ENCODE data around the gene TRIM65. TPM values are rescaled to one million over a fixed set of nuclear protein-coding genes. Genes with fewer than 3 reads are reported as not detected.

The TRIM65 gene
- total and polyA plus RNA-seq, 2 of the 13 experiments (the other 11 are each of a cell fraction or from before 2014, with no cell fraction given) = 10.3 to 22.4 TPM

DNA sequence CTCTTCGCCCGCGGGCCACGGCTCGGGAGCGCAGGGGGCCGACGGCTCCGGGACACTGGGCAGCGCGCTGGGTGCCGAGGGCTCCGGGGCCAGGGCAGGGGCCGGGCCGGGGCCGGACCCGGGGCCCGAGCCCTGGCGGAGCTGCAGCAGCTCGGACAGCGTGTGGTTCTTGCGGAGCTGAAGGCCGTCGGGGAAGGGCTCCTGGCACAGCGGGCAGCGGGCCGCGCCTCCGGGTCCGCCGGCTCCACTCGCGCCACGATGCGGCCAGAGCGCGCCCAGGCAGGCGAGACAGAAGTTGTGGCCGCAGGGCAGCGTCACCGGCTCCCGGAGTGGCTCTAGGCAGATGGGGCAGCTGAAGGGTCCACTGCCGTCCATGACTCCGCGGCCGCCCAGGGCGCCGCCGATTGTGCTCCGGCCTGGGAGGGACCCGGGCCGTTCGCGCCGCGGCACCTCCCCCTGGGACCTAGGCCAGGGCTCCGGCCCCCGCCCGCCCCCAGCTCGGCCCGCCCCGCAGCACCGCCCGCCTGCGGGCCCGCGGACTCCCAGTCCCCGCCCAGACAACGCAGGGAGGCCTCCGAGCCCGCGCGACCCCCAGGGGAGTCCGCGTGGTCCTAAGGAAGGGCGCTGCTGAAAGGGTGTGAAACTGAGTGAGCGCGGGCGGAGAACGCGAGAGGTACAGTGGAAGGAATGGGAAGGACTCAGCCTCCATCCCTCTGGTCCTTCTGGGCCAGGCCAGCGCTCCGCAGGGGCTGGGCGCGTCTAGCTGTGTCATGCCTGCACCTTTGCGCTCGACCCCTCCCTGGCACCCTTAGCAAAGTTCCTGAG lies 18.4 kb downstream of the TRIM65 start, which contains the start of gene TRIM47 (continued):
- TF ChIP-seq, protein P1, sequence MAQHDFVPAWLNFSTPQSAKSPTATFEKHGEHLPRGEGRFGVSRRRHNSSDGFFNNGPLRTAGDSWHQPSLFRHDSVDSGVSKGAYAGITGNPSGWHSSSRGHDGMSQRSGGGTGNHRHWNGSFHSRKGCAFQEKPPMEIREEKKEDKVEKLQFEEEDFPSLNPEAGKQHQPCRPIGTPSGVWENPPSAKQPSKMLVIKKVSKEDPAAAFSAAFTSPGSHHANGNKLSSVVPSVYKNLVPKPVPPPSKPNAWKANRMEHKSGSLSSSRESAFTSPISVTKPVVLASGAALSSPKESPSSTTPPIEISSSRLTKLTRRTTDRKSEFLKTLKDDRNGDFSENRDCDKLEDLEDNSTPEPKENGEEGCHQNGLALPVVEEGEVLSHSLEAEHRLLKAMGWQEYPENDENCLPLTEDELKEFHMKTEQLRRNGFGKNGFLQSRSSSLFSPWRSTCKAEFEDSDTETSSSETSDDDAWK (CRISPR knock-in tag; IDR thresholded peaks at IDR 0.05) = no peak
- TF ChIP-seq, protein P2, sequence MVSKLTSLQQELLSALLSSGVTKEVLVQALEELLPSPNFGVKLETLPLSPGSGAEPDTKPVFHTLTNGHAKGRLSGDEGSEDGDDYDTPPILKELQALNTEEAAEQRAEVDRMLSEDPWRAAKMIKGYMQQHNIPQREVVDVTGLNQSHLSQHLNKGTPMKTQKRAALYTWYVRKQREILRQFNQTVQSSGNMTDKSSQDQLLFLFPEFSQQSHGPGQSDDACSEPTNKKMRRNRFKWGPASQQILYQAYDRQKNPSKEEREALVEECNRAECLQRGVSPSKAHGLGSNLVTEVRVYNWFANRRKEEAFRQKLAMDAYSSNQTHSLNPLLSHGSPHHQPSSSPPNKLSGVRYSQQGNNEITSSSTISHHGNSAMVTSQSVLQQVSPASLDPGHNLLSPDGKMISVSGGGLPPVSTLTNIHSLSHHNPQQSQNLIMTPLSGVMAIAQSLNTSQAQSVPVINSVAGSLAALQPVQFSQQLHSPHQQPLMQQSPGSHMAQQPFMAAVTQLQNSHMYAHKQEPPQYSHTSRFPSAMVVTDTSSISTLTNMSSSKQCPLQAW (CRISPR knock-in tag; IDR thresholded peaks at IDR 0.05) = peak; percentile 39; the same call in 1 of the 2 replicates
- TF ChIP-seq, protein P3, sequence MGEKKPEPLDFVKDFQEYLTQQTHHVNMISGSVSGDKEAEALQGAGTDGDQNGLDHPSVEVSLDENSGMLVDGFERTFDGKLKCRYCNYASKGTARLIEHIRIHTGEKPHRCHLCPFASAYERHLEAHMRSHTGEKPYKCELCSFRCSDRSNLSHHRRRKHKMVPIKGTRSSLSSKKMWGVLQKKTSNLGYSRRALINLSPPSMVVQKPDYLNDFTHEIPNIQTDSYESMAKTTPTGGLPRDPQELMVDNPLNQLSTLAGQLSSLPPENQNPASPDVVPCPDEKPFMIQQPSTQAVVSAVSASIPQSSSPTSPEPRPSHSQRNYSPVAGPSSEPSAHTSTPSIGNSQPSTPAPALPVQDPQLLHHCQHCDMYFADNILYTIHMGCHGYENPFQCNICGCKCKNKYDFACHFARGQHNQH (CRISPR knock-in tag; IDR thresholded peaks at IDR 0.05) = peak; percentile 96
- TF ChIP-seq TRIM24 (CRISPR knock-in tag; IDR thresholded peaks at IDR 0.05) = no peak
- peak; percentile 40; the same call in 1 of the 2 replicates for TF ChIP-seq NRL (CRISPR knock-in tag; IDR thresholded peaks at IDR 0.05; ENCODE audit: borderline replicate concordance)
- no peak for TF ChIP-seq SMYD3 (CRISPR knock-in tag; IDR thresholded peaks at IDR 0.05)
- TF ChIP-seq KDM4B (CRISPR knock-in tag; IDR thresholded peaks at IDR 0.05) = peak; percentile 67
- TF ChIP-seq, protein P4, sequence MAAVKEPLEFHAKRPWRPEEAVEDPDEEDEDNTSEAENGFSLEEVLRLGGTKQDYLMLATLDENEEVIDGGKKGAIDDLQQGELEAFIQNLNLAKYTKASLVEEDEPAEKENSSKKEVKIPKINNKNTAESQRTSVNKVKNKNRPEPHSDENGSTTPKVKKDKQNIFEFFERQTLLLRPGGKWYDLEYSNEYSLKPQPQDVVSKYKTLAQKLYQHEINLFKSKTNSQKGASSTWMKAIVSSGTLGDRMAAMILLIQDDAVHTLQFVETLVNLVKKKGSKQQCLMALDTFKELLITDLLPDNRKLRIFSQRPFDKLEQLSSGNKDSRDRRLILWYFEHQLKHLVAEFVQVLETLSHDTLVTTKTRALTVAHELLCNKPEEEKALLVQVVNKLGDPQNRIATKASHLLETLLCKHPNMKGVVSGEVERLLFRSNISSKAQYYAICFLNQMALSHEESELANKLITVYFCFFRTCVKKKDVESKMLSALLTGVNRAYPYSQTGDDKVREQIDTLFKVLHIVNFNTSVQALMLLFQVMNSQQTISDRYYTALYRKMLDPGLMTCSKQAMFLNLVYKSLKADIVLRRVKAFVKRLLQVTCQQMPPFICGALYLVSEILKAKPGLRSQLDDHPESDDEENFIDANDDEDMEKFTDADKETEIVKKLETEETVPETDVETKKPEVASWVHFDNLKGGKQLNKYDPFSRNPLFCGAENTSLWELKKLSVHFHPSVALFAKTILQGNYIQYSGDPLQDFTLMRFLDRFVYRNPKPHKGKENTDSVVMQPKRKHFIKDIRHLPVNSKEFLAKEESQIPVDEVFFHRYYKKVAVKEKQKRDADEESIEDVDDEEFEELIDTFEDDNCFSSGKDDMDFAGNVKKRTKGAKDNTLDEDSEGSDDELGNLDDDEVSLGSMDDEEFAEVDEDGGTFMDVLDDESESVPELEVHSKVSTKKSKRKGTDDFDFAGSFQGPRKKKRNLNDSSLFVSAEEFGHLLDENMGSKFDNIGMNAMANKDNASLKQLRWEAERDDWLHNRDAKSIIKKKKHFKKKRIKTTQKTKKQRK (IDR thresholded peaks at IDR 0.05; ENCODE audit: low read length) = no peak
- TF ChIP-seq, protein P5, sequence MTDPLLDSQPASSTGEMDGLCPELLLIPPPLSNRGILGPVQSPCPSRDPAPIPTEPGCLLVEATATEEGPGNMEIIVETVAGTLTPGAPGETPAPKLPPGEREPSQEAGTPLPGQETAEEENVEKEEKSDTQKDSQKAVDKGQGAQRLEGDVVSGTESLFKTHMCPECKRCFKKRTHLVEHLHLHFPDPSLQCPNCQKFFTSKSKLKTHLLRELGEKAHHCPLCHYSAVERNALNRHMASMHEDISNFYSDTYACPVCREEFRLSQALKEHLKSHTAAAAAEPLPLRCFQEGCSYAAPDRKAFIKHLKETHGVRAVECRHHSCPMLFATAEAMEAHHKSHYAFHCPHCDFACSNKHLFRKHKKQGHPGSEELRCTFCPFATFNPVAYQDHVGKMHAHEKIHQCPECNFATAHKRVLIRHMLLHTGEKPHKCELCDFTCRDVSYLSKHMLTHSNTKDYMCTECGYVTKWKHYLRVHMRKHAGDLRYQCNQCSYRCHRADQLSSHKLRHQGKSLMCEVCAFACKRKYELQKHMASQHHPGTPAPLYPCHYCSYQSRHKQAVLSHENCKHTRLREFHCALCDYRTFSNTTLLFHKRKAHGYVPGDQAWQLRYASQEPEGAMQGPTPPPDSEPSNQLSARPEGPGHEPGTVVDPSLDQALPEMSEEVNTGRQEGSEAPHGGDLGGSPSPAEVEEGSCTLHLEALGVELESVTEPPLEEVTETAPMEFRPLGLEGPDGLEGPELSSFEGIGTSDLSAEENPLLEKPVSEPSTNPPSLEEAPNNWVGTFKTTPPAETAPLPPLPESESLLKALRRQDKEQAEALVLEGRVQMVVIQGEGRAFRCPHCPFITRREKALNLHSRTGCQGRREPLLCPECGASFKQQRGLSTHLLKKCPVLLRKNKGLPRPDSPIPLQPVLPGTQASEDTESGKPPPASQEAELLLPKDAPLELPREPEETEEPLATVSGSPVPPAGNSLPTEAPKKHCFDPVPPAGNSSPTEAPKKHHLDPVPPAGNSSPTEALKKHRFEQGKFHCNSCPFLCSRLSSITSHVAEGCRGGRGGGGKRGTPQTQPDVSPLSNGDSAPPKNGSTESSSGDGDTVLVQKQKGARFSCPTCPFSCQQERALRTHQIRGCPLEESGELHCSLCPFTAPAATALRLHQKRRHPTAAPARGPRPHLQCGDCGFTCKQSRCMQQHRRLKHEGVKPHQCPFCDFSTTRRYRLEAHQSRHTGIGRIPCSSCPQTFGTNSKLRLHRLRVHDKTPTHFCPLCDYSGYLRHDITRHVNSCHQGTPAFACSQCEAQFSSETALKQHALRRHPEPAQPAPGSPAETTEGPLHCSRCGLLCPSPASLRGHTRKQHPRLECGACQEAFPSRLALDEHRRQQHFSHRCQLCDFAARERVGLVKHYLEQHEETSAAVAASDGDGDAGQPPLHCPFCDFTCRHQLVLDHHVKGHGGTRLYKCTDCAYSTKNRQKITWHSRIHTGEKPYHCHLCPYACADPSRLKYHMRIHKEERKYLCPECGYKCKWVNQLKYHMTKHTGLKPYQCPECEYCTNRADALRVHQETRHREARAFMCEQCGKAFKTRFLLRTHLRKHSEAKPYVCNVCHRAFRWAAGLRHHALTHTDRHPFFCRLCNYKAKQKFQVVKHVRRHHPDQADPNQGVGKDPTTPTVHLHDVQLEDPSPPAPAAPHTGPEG (CRISPR knock-in tag; IDR thresholded peaks at IDR 0.05) = no peak; the same call in 1 of the 2 replicates
- TF ChIP-seq, protein P6, sequence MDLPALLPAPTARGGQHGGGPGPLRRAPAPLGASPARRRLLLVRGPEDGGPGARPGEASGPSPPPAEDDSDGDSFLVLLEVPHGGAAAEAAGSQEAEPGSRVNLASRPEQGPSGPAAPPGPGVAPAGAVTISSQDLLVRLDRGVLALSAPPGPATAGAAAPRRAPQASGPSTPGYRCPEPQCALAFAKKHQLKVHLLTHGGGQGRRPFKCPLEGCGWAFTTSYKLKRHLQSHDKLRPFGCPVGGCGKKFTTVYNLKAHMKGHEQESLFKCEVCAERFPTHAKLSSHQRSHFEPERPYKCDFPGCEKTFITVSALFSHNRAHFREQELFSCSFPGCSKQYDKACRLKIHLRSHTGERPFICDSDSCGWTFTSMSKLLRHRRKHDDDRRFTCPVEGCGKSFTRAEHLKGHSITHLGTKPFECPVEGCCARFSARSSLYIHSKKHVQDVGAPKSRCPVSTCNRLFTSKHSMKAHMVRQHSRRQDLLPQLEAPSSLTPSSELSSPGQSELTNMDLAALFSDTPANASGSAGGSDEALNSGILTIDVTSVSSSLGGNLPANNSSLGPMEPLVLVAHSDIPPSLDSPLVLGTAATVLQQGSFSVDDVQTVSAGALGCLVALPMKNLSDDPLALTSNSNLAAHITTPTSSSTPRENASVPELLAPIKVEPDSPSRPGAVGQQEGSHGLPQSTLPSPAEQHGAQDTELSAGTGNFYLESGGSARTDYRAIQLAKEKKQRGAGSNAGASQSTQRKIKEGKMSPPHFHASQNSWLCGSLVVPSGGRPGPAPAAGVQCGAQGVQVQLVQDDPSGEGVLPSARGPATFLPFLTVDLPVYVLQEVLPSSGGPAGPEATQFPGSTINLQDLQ (CRISPR knock-in tag; IDR thresholded peaks at IDR 0.05) = peak; percentile 70; the same call in 1 of the 2 replicates

All from HepG2 (cell line).